Epithelial cell of proximal tubule (primary cell): Measurements from ENCODE around the gene B3GNT5. TPM values are rescaled to one million over a fixed set of nuclear protein-coding genes. Genes with fewer than 3 reads are reported as not detected.

Source experiments
- DNase-seq: peaks from one replicate; pipeline ENCODE4 v3.0.0-alpha.2; 2011; ENCODE audit warnings: low read depth
- H3K4me3 ChIP-seq: 2 replicates; pipeline ENCODE4 v1.5.1; 2011; ENCODE audit warnings: low read depth, mild to moderate bottlenecking, low read length
- CTCF ChIP-seq: conservative IDR thresholded peaks from 2 replicates; pipeline ENCODE4 v1.5.1; 2012; ENCODE audit warnings: low read depth, mild to moderate bottlenecking, low read length
- total RNA-seq: library from RNA; depleted of rRNA; stranded (reverse); fragments of >200 nt; gene quantifications from 2 replicates; pipeline ENCODE4 v1.2.3, GENCODE V29; 2015

The B3GNT5 gene
- total RNA-seq, 1 donor from 2014 or later, result 17.2 TPM

- no peak for DNase-seq
- TF ChIP-seq CTCF, result no peak
Observed at GRCh38 chr3:183259087-183259486, 6.0 kb downstream of the B3GNT5 start.

GRCh38 chr3:183259621-183260020 lies 6.6 kb downstream of the B3GNT5 start:
- no peak overlapping the region for H3K4me3 ChIP-seq
- no peak for TF ChIP-seq CTCF
- no peak for DNase-seq

More at GRCh38 chr3:183259087-183259486, 6.0 kb downstream of the B3GNT5 start:
- no peak overlapping the region for H3K4me3 ChIP-seq

GRCh38 chr3:183260167-183260904 lies 7.3 kb downstream of the B3GNT5 start:
- no peak for TF ChIP-seq CTCF
- no peak for DNase-seq
- H3K4me3 ChIP-seq, result no peak overlapping the region

GRCh38 chr3:183261151-183261724 lies 8.2 kb downstream of the B3GNT5 start:
- DNase-seq, result no peak
- H3K4me3 ChIP-seq, result no peak overlapping the region
- no peak for TF ChIP-seq CTCF

GRCh38 chr3:183262875-183263378 lies 9.9 kb downstream of the B3GNT5 start:
- no peak for TF ChIP-seq CTCF
- H3K4me3 ChIP-seq, result no peak overlapping the region
- no peak for DNase-seq

GRCh38 chr3:183264268-183264667 lies 11.2 kb downstream of the B3GNT5 start:
- TF ChIP-seq CTCF, result no peak

GRCh38 chr3:183265157-183265642 lies 12.1 kb downstream of the B3GNT5 start:
- TF ChIP-seq CTCF, result no peak
- DNase-seq, result no peak
- peak overlapping the region; percentile 18 for H3K4me3 ChIP-seq

More at GRCh38 chr3:183264268-183264667, 11.2 kb downstream of the B3GNT5 start:
- no peak for DNase-seq
- no peak overlapping the region for H3K4me3 ChIP-seq
